GM18951 (cell line): ENCODE results near the gene GAREM1.
"Not testable (repeated sequence)": the region's sequence is repeated elsewhere in the genome, so short reads cannot be mapped to it uniquely, and the experiment has no call there.

Experiments used
- POLR2A ChIP-seq: IDR thresholded peaks from 4 replicates; pipeline ENCODE4 v1.6.1; 2011; ENCODE audit warnings: mild to moderate bottlenecking; ENCODE audit not compliant: insufficient read length, insufficient read depth; ENCODE audit errors: extremely low read depth
- in situ Hi-C: fragments of 300-500 bp; cut with MboI; formaldehyde crosslinking; loops from one replicate; pipeline ENCODE4 v1.12.0; 2022; ENCODE audit warnings: low sequenced_read_pairs, mixed read lengths, inconsistent platforms; ENCODE audit not compliant: unreplicated experiment

Gene GAREM1

DNA sequence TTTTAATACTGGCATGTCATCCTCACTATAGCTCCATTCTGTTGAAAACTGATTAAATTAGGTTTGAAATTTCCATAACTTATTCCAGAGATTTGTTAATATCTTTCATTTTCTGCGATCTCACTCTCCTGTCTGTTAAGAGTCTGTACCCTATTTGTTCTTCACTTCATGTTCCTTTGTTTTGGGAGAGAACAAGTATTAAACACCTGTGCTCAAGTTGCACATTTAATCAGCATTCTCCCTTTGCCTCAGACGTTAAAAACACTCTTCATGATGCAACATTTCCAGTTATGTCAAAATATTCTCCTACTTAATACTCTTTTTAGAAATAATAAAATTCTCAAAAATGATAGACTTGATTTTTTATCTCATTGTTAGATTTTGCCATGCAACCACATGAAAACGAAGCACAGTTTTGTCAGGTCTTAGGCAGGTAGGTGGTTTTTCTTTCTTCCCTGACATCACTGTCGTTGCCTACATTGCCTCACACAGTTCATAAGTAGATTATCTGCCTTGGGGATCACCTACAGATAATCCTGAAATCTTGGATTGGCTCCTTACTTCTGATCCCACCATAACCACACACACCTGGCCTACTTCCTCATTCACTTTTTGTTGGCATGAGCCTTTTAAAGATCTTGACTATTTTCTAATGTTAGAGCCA is 109.9 kb downstream of the GAREM1 start:
- TF ChIP-seq POLR2A, result no peak
- in situ Hi-C loops, result no loop called here

DNA sequence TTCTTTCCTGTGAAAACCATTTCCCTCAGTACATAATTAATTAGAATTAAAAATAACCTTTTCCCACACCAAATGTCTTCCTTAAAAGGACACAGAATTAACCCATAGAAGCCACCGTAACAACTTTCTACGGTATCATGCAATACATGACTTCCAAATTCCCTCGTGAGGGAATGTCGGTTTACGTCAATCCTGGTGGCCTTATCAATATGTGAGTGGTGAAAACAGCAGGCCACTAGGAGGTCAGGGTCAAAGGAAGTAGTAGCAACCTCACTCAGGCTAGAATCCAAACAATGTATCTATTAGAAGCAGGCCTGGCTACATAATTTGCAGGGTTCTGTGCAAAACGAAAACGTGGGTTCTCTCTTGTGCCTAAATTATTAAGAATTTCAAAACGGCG is 112.2 kb downstream of the GAREM1 start:
- no peak for TF ChIP-seq POLR2A
- in situ Hi-C loops, result no loop called here

DNA sequence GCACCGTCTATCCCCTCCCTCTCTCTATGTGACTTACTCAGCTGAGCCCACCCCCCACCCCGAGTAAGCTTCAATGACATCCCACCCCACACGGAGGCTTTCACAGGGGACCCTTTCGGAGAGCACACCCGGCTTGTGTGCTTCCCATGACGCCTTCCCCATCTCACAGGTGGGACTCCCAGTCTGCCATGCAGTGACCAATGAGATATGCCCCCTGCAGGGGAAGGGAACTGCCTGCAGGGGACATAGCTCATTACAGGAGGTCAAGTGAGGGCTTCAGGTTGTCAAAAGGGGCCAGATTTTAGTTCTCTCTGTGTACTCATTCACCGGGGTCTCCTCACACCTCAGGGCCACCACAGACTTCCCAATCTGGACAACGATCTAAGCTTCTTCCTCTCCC is 112.6 kb downstream of the GAREM1 start:
- TF ChIP-seq POLR2A, result no peak
- in situ Hi-C loops, result no loop called here

DNA sequence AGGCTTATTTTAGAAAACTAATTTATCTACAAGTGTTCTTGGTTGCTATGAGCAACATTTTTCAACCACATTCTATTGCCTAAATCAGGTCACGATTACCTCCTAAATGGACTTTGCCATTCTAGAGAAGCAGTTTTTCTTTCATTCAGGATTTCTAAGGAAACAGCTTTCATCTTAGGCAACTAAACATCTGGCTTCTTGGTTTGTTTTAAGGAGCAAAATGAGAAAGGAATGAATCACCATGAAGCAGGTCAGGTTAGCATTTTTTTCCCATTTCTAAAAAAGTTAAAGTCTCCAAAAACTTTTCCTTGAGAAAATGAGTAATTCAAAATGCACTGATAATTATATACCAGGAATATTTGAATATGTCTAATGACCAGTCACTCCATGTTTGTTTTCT is 114.8 kb downstream of the GAREM1 start:
- no peak for TF ChIP-seq POLR2A
- in situ Hi-C loops, result no loop called here

DNA sequence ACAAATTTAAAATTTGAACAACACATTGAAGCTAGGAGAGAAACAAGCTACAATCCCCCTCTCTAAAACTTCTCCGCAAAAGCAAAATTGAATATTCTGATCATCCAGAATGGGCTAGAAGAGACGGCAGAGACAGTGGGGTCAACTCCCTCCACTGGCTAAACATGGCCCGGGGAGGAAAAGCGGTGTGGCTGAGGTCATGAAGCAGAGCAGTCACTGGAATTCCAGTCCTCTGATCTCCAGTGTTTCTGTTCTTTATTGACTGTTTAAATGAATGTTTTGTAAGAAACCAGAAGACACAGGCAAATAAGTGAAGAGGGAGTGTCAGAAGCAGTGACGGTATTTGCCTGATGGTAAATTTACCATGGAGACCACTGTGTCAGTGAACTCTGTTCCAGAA is 116.2 kb downstream of the GAREM1 start:
- in situ Hi-C loops, result no loop called here
- TF ChIP-seq POLR2A, result no peak

DNA sequence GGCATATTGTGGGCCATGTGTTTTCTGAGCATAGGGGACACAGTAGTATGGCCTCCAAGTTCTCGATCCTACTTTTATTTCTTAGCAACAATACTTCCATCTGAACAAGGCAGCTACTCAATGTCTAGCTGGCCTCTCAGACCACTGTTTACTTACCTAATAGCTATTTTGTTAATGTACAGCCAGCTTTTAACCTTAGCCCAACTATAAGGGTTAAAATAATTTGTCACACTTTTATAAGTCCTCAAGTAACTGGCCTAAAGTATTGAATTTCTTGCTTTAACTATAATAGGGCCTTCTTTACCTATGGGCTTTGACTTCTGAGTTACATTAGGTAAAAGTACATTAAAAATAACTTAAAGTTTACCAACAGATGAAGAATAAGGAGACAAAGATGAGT is 117.4 kb downstream of the GAREM1 start:
- in situ Hi-C loops, result no loop called here
- TF ChIP-seq POLR2A, result no peak

DNA sequence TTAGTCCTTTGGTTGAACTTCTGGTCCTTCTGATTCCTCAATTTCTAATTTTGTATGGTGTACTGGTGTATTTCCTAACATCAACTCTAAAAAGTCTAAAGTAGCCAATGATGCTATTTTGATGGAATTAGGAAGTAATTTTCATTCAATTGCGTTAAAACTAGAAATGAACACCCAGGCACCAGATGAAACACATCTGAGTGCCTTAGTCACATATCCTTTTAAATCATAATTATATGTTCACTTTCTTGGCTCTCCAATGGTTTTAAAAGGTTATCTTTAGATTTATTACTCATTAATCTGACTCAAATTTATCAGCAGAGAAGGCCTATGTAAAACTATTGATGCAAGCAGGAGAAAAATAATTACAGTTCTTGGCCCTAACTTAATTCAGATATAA is 119.7 kb downstream of the GAREM1 start:
- in situ Hi-C loops, result no loop called here
- no peak for TF ChIP-seq POLR2A

DNA sequence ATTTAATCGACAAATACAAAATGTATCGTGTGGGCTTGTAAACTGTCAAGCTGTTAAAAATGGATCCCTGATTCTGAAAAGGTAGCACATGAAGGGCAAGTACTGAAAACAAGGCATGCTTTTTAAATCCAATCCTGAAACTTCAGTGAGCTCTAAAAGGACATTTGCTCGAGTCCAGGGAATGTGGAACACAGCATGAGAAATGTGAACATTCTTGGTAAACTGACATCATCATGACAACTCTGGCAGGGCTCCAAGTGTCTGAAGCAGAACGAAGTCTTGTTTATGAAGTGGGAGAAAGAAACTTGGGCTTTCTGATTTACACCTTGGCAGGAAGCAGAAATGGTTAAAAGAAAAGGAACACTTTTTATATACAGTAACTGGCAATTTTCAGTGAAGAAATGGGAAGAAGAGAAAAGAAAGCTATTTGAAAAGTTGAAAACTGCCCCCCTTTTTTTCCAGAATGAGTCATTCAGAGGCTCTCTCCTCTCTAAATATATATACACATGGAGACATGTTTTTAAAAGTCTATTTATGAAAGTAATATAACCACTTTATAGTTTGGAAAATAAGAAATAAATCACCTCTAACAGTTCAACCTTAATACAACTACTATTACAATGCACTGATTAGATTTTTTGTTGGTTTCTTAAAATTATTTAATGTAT is 120.8 kb downstream of the GAREM1 start:
- no peak for TF ChIP-seq POLR2A
- in situ Hi-C loops, result no loop called here

DNA sequence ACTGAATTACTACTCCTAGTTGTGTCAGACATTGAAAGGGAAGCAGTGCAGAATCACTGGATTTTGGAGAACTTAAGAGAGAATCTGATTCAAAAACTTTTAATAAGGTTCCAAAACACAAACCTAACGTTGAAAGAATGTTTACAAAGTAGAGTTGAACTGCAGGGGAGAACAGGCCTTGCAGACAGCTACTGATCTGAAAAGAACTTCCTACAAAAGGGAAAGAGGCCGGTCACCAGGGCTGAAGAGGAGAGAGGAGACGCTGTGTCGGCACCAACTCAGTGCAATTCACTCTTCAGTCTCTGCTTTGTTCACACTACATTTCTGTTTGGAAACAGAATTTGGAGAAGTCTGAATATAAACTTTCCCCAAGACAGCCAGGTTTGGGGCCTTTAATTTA is 124.0 kb downstream of the GAREM1 start:
- in situ Hi-C loops, result no loop called here

DNA sequence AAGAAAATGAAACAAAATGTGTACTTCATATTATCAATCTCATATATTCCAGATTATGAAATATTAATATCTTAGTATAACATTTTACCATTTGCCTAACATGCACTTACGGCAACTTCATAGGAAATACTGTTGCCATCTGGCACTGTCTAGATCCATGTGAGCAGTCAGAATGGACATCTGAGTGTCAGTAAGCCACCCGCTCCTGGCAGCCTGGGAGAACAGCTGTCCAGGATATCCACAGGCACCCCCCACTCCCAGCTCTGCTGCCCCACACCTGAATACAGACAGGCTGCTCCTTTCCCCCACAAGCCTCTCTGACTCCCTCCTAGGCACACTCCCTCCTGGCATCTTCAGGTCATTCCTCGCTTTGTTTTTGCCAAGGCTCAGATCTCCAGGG is 127.0 kb downstream of the GAREM1 start:
- TF ChIP-seq POLR2A, result no peak
- in situ Hi-C loops, result no loop called here

More for the DNA sequence above, 124.0 kb downstream of the GAREM1 start:
- TF ChIP-seq POLR2A, result no peak

DNA sequence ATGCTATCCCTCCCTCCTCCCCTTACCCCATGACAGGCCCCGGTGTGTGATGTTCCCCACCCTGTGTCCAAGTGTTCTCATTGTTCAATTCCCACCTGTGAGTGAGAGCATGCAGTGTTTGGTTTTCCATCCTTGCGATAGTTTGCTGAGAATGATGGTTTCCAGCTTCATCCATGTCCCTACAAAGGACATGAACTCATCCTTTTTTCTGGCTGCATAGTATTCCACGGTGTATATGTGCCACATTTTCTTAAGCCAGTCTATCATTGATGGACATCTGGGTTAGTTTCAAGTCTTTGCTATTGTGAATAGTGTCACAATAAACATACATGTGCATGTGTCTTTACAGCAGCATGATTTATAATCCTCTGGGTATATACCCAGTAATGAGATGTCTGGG is 129.6 kb downstream of the GAREM1 start:
- in situ Hi-C loops, result not testable (repeated sequence)

DNA sequence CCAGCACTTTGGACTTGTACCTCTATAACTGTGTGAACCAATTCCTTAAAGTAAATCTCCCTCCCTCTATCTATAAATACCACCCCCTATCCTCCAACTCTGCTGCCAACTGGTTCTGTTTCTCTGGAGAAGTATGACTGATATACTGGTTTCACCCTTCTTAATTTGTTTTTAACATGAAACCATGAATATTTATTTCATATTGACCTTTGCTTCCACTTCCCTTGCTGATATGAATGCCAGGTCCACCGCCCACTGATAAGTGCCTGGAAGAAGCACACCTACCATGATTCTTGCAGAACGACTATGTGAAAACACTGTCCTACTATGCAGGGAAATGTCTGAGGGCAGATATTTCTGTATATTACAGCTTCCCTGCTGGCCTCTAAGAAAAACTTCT is 131.6 kb downstream of the GAREM1 start:
- no peak for TF ChIP-seq POLR2A
- in situ Hi-C loops, result no loop called here

DNA sequence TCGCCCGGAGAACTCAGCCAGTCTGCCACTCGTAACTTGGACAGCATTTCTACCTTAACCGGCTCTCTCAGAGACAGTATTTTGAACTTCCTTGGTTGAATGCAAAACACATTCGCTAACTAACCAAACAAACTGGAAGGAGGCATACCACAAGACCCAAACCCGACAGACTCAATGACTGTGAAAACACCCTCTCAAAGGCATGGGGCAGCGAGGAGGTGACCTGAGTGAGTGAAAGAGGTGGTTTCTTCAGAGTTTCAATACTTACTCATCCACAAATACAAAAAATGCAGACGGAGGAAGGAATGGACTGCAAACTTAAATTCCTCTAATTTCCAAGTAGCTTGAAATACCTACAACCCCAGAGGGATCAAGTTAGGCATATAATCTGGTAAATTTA is 132.9 kb downstream of the GAREM1 start:
- TF ChIP-seq POLR2A, result no peak
- in situ Hi-C loops, result no loop called here

DNA sequence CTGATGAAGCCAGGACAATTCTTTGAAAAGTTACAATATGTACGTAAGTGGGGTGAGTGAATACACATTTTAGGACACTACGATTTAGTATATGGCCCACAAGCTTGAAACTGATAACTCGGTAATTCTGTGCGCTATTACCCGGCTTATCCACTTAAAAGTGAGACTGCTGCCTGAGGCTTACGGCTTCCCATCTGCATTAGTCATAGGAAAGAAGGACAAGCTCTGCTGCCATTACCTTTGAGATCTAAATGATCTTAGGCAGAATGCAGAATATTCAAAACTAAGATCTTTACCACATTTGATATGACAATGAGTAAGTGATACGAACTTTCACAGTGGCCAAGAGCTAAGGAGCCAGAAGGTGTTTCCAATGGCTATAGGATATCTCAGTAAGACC is 133.3 kb downstream of the GAREM1 start:
- in situ Hi-C loops, result no loop called here
- TF ChIP-seq POLR2A, result no peak
